ENCODE data around the gene P4HA2. TPM values are rescaled to one million over a fixed set of nuclear protein-coding genes. Genes with fewer than 3 reads are reported as not detected.

The P4HA2 gene
- total and polyA plus RNA-seq, 2 of the 13 experiments (the other 11 are each of a cell fraction or from before 2014, with no cell fraction given), result 37.7 to 126 TPM

DNA sequence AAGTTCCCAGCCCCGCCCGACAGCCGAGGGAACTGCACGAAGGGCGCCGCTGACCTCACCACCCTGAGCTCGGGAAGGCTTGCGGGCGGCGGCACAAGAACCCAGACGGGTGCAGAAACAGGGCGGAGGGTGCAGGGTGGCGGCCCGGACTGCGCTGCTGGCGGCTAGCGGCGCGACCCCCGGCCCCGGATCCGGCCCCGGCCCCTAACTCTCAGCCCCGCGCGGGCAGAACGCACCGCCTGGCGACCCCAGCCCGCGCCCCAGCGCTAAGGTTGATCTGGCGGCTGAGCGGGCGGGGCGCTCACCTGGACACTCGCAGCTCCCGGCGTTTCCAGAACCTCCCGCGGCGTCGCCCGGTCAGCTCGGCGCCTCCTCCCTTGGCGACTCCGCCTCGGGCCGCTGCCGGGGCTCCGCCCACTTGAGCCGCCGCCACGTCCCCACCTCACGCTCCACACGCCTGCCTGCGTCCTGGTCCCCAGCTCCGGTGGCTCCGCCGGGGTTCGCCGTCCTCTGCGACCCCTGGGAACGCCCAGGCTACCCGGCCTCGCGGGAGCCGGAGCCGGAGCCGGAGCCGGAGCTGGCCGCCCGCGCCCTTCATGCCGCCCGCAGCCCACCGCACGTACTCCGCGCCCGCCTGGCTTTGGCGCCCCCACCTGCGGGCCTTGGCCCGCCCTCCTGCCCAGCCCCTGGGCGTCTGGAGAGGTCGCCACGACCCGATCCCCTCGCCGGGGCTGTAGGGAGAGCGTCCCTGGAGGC lies at the start of gene P4HA2 (continued):
- TF ChIP-seq SMYD3 (CRISPR knock-in tag; IDR thresholded peaks at IDR 0.05) (no peak; the same call in 1 of the 2 replicates), ZBTB3 (CRISPR knock-in tag; IDR thresholded peaks at IDR 0.05; ENCODE audit: borderline replicate concordance, low read depth) (no peak), RFXANK (CRISPR knock-in tag; IDR thresholded peaks at IDR 0.05) (no peak), ZFP41 (CRISPR knock-in tag; IDR thresholded peaks at IDR 0.05; ENCODE audit: borderline replicate concordance) (no peak), POGZ (CRISPR knock-in tag; IDR thresholded peaks at IDR 0.05) (no peak), SMAD9 (CRISPR knock-in tag; IDR thresholded peaks at IDR 0.05) (no peak), ZNF253 (CRISPR knock-in tag; IDR thresholded peaks at IDR 0.05; ENCODE audit: borderline replicate concordance) (no peak), KLF16 (CRISPR knock-in tag; IDR thresholded peaks at IDR 0.05) (peak in 1 of 2 experiments; percentile 50; a peak in 2 of 4 replicates), ZNF30 (CRISPR knock-in tag; IDR thresholded peaks at IDR 0.05) (no peak), MTA3 (CRISPR knock-in tag; IDR thresholded peaks at IDR 0.05) (no peak), ARHGAP35 (CRISPR knock-in tag; IDR thresholded peaks at IDR 0.05; ENCODE audit: borderline replicate concordance) (no peak)
- TF ChIP-seq, protein P1, sequence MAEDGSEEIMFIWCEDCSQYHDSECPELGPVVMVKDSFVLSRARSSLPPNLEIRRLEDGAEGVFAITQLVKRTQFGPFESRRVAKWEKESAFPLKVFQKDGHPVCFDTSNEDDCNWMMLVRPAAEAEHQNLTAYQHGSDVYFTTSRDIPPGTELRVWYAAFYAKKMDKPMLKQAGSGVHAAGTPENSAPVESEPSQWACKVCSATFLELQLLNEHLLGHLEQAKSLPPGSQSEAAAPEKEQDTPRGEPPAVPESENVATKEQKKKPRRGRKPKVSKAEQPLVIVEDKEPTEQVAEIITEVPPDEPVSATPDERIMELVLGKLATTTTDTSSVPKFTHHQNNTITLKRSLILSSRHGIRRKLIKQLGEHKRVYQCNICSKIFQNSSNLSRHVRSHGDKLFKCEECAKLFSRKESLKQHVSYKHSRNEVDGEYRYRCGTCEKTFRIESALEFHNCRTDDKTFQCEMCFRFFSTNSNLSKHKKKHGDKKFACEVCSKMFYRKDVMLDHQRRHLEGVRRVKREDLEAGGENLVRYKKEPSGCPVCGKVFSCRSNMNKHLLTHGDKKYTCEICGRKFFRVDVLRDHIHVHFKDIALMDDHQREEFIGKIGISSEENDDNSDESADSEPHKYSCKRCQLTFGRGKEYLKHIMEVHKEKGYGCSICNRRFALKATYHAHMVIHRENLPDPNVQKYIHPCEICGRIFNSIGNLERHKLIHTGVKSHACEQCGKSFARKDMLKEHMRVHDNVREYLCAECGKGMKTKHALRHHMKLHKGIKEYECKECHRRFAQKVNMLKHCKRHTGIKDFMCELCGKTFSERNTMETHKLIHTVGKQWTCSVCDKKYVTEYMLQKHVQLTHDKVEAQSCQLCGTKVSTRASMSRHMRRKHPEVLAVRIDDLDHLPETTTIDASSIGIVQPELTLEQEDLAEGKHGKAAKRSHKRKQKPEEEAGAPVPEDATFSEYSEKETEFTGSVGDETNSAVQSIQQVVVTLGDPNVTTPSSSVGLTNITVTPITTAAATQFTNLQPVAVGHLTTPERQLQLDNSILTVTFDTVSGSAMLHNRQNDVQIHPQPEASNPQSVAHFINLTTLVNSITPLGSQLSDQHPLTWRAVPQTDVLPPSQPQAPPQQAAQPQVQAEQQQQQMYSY (CRISPR knock-in tag; IDR thresholded peaks at IDR 0.05), result no peak
- TF ChIP-seq, protein P2, sequence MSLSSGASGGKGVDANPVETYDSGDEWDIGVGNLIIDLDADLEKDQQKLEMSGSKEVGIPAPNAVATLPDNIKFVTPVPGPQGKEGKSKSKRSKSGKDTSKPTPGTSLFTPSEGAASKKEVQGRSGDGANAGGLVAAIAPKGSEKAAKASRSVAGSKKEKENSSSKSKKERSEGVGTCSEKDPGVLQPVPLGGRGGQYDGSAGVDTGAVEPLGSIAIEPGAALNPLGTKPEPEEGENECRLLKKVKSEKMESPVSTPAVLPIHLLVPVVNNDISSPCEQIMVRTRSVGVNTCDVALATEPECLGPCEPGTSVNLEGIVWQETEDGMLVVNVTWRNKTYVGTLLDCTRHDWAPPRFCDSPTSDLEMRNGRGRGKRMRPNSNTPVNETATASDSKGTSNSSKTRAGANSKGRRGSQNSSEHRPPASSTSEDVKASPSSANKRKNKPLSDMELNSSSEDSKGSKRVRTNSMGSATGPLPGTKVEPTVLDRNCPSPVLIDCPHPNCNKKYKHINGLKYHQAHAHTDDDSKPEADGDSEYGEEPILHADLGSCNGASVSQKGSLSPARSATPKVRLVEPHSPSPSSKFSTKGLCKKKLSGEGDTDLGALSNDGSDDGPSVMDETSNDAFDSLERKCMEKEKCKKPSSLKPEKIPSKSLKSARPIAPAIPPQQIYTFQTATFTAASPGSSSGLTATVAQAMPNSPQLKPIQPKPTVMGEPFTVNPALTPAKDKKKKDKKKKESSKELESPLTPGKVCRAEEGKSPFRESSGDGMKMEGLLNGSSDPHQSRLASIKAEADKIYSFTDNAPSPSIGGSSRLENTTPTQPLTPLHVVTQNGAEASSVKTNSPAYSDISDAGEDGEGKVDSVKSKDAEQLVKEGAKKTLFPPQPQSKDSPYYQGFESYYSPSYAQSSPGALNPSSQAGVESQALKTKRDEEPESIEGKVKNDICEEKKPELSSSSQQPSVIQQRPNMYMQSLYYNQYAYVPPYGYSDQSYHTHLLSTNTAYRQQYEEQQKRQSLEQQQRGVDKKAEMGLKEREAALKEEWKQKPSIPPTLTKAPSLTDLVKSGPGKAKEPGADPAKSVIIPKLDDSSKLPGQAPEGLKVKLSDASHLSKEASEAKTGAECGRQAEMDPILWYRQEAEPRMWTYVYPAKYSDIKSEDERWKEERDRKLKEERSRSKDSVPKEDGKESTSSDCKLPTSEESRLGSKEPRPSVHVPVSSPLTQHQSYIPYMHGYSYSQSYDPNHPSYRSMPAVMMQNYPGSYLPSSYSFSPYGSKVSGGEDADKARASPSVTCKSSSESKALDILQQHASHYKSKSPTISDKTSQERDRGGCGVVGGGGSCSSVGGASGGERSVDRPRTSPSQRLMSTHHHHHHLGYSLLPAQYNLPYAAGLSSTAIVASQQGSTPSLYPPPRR (CRISPR knock-in tag; IDR thresholded peaks at IDR 0.05; ENCODE audit: borderline replicate concordance), result no peak; the same call in 1 of the 2 replicates
- TF ChIP-seq, protein P3, sequence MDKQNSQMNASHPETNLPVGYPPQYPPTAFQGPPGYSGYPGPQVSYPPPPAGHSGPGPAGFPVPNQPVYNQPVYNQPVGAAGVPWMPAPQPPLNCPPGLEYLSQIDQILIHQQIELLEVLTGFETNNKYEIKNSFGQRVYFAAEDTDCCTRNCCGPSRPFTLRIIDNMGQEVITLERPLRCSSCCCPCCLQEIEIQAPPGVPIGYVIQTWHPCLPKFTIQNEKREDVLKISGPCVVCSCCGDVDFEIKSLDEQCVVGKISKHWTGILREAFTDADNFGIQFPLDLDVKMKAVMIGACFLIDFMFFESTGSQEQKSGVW (CRISPR knock-in tag; IDR thresholded peaks at IDR 0.05; ENCODE audit: borderline replicate concordance), result no peak
- TF ChIP-seq, protein P4, sequence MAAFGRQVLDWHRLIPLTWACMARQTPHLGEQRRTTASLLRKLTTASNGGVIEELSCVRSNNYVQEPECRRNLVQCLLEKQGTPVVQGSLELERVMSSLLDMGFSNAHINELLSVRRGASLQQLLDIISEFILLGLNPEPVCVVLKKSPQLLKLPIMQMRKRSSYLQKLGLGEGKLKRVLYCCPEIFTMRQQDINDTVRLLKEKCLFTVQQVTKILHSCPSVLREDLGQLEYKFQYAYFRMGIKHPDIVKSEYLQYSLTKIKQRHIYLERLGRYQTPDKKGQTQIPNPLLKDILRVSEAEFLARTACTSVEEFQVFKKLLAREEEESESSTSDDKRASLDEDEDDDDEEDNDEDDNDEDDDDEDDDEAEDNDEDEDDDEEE (CRISPR knock-in tag; IDR thresholded peaks at IDR 0.05), result peak; percentile 93; the same call in 1 of the 2 replicates
- TF ChIP-seq, protein P5, sequence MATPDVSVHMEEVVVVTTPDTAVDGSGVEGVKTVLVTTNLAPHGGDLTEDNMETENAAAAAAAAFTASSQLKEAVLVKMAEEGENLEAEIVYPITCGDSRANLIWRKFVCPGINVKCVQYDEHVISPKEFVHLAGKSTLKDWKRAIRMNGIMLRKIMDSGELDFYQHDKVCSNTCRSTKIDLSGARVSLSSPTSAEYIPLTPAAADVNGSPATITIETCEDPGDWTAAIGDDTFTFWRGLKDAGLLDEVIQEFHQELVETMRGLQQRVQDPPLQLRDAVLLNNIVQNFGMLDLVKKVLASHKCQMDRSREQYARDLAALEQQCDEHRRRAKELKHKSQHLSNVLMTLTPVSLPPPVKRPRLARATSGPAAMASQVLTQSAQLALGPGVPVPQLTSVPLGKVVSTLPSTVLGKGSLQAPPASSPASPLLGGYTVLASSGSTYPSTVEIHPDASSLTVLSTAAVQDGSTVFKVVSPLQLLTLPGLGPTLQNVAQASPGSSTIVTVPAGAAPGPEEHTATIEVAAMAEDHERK (CRISPR knock-in tag; IDR thresholded peaks at IDR 0.05; ENCODE audit: low read depth), result no peak
